GM12875 (cell line): ENCODE data around the gene PRR23E.

ENCODE experiments used
- H3K4me3 ChIP-seq: one replicate; pipeline ENCODE4 v1.5.1; 2011; ENCODE audit warnings: low read depth, low read length, control low read depth
- CTCF ChIP-seq: IDR thresholded peaks from 2 replicates; pipeline ENCODE4 v1.5.1; 2011; ENCODE audit warnings: low read depth, mild to moderate bottlenecking, control low read depth, inconsistent platforms, low read length, moderate library complexity, borderline replicate concordance; ENCODE audit not compliant: insufficient read depth

Gene PRR23E

GRCh38 chr3:127192576-127193232, at the start of gene PRR23E:
PRR23E (plus strand) TSS chr3:127193131; CDS start chr3:127196686, 3,555 bp downstream.
- no peak within 1 kb of the TSS for H3K4me3 ChIP-seq
- TF ChIP-seq CTCF = no peak

- no peak for TF ChIP-seq CTCF
- H3K4me3 ChIP-seq = no peak overlapping the region
Observed at GRCh38 chr3:127143172-127143571, 49.8 kb upstream of the PRR23E start.

GRCh38 chr3:127144631-127145030, 48.3 kb upstream of the PRR23E start:
- TF ChIP-seq CTCF = no peak
- no peak overlapping the region for H3K4me3 ChIP-seq

GRCh38 chr3:127145266-127145665, 47.7 kb upstream of the PRR23E start:
- no peak overlapping the region for H3K4me3 ChIP-seq
- no peak for TF ChIP-seq CTCF

GRCh38 chr3:127147291-127147885, 45.5 kb upstream of the PRR23E start:
- no peak overlapping the region for H3K4me3 ChIP-seq
- no peak for TF ChIP-seq CTCF

GRCh38 chr3:127149621-127150310, 43.2 kb upstream of the PRR23E start:
- H3K4me3 ChIP-seq = no peak overlapping the region
- TF ChIP-seq CTCF = no peak

- no peak overlapping the region for H3K4me3 ChIP-seq
- no peak for TF ChIP-seq CTCF
Observed at GRCh38 chr3:127150513-127151250, 42.2 kb upstream of the PRR23E start.
